Measurements from ENCODE around the gene YJEFN3.

GRCh38 chr19:19508217-19508616, 20.5 kb upstream of the YJEFN3 start:
- TF ChIP-seq CTCF (IDR thresholded peaks at IDR 0.05; ENCODE audit: low read length) = no peak
- no peak for TF ChIP-seq EZH2 (IDR thresholded peaks at IDR 0.05; ENCODE audit: borderline replicate concordance, low read length)

Data from OCI-LY1 (cell line).